HG03460 (cell line): ENCODE data around the gene TNFRSF1A.

Source experiments
- ATAC-seq: cut with Tn5 transposase; IDR thresholded peaks from one replicate; pipeline ENCODE4 v1.9.1; 2021; ENCODE audit not compliant: unreplicated experiment

Gene TNFRSF1A

DNA sequence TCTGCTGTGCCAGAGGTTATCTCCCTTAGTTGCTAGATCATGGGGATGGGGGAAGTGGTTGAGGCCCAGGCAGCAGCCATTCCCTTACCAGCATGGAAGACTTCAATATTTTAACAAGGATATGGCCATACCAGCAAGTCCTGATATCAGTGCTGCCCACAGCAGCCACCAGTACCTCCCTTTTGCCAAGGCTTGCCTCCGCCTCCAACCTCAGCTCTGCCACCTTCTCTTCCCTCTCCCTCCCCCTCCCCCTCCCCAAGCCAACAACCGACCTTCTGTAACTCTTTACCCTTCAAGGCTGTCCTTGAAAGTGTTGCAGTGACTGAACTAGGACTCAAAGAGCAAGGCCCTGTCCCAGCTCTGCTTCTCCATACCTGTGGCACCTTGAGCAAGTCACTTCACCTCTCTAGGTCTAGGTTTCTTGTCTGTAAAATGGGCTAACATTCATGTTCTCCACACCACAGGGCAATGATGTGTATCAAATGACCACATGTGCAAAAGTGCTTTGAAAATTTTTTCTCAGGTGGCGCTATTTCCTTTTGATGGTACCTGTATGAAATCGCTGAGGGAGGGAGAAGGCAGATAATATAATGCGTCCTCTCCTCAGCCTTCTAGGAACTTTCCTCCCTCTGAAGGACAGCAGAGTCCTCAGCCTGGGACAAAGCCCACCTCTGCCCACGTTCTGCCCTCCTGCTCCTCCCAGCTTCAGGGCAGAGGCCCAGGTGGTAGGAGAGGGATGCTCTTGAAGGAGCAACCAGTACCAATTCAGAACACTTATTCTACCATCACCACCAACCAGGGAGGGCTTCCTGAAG is 16.7 kb downstream of the TNFRSF1A start:
- ATAC-seq: no peak

DNA sequence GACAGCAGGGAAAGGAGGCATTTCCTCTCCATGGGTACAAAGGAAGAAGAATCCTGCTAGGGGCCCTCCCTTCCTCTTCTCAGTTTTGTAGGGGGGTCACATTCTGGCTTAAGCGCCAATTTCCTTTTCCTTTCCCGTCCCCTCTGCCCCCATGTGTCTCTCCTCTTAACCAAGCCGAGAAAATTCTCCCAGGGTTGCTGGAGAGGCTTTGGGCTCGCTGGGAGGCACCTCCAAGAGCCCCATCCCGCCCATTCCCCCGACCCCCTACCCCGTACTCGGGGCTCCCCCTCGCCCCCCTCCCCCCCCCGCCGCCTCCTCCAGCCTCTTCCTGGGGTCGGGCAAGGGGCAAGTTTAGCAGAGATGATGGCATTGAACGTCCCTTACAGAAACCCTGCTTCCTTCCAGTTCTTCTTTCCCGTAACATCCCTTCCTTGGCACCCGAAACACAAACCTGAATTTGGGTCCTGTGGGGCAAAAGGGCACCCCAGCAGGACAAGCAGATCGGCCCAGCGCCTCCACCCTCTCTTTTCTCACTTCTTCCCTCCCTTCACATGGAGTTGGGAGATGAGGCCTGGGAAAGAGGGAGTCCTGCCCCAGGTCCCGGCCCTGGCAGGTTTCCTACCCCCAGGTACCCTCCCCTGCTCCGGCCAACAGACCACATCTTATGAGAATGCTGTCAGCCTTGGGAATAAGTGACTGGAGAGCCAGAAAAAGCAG is 17.7 kb downstream of the TNFRSF1A start:
- ATAC-seq: no peak

DNA sequence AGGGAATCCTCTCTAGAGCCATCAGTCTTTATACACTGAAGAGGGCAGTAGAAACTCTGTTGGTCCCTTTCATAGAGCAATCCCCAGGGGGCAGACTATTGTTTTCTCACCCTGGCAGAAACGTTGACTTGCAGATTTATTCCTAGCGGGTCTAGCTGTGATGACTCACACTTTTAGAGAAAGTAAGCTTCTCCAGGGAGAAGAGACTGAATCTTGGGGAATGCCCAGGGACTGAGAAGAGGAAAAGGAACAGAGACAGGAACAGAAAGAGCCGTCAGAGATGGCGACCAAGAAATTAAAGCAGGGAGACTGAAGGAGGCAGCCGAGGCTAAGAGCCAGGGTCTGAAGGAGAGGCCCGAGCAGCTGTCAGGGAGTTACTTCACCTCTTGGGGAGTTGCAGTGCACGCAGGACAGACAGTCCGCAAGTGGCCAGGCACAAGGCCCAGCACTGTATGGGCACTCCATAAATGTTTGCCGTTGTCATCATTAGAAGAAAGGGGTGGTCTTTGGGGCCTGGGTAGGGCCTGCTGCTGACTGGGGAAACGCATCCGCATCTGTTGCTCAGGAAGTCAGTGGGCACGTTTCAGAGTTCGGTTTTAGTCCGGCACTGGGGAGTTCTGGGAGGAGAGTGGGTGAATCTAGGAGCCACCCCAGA is 18.4 kb downstream of the TNFRSF1A start:
- peak; percentile 54 for ATAC-seq

DNA sequence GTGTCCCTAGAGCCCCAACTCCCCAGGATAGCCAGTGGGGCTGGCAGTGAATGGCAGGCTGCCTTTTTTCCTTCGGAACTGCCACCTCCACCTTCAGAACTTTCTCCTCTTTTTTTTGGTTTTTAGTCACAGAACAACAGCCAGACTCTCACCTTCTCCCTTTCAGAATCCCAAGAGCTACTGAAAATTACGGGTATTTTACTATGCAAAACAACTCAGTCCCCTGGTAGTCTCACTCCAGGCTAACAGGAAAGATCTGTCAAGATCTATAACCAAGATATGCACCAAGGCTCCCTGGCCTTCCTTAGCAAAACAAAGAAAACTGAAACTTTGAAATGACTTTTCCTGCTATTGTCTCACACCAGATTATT is 18.9 kb downstream of the TNFRSF1A start:
- peak; percentile 16 for ATAC-seq

DNA sequence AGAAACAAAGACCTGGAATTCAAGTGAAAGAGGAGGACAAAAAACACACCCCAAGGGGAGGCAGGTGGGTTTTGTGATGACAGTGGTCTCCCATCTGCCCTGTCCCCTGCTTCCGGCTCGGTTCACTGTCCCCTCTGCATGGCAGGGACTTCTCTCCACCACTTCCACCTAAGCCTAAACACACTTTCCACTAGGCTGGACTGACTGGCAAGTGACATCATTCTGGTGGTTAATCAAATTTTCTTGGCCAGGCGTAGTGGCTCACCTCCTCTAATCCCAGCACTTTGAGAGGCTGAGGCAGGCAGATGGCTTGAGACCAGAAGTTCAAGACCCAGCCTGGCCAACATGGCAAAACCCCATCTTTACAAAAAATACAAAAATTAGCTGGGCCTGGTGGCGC is 19.5 kb downstream of the TNFRSF1A start:
- no peak for ATAC-seq

DNA sequence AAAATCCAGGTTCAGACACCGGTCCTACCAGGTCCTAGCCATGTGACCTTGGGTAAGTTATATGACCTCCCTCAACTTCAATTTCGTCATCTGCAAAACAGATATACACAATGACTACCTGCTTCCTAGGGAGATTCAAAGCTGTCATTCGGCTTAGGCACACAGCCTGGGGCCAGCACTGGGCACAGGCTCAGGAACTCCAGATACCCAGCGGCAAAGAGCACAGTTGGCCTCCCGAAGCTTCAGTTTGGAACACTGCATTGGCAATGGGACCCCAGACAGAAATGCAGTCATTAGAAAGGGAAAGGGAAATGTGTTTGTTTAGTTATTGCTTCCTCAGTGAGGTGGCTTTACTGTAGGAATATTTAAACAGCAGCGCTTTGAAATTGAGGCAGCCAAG is 20.0 kb downstream of the TNFRSF1A start:
- ATAC-seq: no peak

DNA sequence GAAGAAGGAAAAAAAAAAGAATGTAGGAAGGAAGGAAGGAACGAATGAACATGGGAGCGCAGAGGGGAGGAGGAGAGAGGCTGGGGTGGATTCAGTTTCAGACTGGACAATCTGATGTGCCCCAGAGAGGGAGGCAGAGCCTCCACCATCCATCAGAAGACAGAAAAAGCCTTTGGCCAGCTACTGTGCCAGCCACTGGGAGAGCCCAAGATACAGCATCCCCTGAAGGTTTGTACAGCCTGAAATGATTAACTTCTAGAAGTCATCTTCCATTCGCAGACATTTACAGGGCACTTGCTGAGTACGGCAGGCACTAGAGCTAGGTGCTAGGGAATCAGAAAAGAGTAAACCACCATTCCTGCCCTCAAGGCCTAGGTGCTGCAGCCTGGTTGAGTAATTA is 22.4 kb downstream of the TNFRSF1A start:
- ATAC-seq: no peak

DNA sequence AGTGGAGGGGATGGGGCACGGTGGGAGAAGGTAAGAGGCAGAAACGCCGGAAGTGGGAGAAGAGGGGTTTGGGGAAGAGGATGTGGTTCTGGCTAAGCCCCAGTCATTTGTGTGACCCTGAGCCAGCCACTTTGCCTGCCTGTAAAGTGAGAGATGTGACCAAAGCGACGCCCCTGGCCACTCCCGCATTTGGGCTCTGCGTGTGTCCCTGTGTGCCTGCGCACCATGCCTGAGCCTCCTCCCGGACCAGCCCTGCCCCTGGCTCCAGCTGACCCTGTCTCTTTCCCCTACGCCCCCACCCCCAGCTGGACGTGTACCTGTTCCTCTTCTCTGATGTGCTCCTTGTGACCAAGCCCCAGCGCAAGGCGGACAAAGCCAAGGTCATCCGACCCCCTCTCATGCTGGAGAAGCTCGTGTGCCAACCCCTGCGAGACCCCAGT is 23.4 kb downstream of the TNFRSF1A start:
- no peak for ATAC-seq

DNA sequence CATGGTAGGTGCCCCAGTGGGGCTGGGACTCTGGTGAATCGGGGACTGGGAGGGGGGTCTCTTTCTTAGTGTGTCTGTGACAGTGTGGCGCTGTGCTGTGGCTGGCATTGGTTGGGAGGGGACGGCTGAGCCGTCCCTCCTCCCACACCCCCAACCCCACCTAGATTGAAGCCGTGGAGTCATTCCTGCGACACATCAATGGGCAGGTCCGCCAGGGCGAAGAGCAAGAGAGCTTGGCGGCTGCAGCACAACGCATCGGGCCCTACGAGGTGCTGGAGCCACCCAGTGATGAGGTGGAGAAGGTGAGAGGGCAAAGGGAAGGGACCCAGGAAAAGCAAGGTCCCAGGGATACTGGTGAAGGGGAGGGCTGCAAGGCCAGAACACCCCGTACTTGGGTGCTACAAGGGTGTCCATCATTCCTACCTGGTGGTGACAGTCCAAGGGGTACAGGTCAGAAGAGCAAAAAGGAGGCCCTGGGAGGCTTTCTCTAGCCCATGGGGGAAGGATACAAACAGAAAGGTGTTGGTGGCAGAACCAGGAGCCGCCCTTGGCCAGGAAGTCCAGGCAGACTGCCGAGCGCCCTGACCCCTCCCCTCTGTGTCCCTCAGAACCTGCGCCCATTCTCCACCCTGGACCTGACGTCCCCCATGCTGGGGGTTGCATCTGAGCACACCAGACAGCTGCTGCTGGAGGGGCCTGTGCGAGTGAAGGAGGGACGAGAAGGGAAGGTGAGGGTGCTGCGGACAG is 24.0 kb downstream of the TNFRSF1A start:
- no peak for ATAC-seq

DNA sequence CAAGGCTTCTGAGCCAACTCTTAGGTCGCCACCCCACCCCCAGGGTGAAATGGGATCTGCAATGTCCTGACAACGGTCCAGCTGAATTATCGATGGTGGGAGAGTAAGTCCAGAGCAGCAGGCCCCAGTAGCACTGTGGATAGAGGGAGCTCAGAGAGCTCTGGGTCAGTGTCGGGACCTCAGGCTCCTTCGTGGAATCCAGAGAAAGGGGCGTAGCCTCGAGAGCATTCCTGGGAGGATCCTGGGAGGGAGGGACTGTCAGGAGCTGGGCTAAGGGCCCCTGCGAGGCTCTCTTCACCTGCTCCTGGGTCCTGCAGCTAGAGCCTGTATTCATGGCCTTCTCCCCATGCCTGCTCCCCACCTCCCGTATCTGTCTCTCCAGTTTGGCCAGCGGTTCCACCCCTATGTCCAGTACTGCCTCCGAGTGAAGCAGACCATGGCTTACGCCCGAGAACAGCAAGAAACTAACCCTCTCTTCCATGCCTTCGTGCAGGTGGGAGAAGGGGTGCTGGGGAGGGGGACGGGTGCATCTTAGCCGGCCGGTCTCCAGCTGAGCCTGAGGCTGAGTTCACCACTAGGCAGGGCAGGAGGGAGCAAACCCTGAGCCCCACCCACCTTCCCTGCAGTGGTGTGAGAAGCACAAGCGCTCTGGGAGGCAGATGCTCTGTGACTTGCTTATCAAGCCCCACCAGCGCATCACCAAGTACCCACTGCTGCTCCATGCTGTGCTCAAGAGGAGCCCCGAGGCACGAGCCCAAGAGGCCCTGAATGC is 24.8 kb downstream of the TNFRSF1A start:
- ATAC-seq: no peak

DNA sequence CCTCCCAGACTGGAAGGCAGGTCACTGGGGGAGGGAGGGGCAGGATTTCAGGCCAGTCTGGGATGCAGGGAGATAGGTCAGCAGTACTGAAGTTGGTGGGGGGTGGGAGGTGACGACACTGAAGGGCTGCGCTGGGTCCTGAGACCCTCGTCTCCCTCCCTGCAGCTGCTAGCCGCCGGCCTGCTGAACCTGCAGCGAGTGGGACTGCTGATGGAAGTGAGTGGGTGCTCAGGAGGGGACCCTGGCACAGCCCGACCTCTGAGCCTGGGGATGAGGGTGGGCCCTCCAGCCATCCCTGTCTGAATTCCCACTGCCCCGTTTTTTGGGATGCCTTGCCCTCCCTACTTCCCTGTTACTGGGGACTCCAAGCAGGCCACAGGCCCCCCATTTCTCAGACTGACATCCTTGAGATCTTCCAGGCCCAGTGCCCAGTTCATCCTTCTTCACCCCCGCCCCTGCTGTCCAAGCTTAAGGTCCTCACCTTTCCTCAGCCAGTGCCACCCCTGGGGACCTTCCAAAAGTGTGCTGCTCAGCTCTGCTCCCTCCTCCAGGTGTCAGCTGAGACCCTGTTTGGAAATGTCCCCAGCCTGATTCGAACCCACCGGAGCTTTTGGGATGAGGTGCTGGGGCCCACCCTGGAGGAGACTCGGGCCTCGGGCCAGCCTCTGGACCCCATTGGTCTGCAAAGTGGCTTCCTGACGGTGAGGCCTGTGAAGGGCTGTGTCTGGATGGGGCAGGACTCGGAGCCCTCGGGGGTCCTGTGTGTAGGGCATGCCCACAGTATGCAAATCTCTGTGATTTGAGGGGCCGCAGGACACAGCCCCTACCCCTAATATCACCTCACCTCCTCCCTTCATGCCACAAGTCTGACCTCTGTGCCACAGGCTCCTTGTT is 25.9 kb downstream of the TNFRSF1A start:
- ATAC-seq: no peak

DNA sequence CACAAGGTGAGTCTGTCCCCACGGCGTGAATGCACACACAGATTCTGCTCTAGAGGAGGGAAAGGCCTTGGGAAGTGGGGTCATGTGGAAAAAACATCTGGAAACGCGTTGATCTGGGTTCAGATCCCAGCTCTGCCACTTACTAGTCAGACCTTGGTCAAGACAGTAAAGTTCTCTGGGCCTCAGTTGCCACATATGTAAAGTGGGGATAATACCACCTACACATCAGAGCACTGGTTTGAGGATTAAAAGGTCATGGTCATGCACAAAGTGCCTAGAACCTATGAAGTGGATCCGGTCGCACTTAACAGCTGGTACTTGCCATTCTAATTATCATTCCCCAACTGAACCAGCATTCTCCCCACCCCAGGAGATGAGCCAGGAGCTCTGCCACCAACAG is 26.7 kb downstream of the TNFRSF1A start:
- ATAC-seq: no peak

DNA sequence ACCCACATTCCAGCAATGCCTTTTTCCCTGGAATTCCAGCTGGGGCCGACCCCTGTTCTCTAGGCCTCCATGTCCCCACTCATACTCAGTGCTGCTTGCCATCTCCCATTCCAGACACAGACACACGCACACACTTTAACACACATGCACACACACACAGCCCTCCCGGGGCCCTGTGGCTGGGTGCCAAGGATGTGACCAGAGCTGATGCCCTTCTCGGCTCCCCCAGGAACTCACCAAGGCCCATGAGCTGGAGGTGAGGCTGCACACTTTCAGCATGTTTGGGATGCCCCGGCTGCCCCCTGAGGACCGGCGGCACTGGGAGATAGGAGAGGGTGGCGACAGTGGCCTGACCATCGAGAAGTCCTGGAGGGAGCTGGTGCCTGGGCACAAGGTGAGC is 27.1 kb downstream of the TNFRSF1A start:
- ATAC-seq: no peak

DNA sequence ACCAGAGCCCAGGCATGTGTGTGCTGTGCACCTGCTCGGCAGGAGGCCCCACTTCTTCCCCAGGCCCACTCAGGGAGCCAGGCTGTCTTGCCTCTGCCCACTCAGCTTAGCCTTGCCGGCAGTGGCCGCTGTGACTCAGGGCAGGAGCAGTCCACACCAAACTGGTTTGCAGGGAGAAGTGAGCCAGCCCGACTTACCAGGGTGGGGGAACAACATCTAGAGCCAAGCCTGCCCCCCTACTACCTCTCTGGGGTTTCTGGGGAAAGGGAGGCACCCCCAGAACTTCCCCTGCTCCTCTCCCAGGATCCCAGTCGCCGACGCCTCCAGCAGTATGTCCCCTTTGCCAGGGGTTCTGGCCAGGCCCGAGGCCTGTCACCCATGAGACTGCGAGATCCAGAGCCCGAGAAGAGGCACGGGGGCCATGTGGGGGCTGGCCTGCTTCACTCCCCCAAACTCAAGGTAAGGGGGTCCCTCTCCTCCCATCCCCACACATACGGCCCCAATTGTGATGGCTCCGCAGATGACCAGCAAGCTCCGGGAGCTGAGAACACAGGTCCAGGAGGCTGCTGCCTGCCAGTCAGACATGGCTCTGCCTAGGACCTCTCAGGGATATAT is 28.4 kb downstream of the TNFRSF1A start:
- no peak for ATAC-seq

DNA sequence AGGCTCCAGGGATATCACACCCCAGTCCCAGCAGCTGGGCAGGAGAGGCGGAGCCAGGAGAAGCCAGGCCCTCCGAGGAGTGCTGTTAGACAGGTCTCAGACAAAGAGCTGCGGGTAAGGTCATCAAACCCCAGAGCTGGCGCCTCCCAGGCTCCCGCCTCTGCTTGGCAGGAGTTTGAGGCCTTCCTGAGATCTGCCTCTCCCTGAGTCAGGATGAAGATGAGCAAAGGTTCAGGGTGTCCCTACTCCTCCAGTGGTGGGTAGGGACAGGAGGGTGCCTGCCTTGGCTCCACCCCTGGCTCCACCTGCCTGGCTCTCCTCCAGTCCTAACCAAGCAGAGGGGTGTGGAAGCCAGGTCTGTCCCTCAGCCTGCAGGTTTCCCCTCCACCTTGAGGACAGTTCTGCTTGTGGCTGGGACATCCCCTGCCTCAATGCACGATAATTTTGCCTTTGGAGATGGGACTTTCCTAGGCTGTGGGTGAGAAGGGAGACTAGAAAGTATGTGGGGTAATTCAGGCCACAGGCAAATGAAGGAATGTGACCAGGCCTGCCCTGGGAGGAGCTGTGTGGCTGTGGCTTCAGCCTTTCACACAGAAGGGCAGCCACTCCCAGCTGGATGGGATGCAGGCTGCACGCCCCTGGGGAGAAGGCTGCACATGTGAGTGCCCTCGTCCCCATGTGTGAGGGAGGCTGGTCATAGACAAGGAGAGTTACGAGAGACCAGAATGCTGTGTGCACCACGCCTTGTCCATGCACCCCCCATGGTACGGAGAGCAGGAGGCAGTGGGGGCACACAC is 29.1 kb downstream of the TNFRSF1A start:
- peak; percentile 72 for ATAC-seq

DNA sequence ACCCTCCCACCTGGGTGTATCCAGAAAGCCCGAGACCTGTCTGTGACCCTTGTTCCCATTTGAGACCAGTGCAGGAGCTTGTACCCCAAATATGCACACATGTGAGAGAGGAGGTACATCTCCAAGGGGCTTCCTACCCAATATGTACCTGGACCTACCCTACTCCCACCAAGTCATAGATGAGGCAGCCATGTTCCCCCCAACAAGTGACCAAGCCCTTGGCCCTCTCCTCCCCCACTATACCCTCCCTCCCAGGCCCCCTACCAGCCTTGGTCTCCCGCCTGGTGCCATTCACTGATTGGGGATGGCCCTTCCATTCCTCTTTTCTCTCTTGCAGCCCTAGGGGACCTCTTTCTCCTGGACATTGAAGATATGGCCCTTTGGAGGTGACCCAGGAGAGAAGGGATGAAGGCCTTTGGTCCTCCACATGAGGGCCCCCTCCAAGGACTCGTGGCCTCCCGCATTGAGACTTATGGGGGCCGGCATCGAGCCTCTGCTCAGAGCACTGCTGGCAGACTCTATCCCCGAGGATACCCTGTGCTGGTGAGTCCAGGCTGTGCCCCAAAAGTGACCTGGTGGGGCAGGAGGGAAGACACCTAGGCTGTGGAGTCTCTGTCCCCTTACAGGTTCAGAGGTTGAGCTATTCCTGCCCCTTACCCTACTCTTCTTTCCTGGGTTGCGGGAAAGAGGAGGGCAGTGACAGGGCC is 29.9 kb downstream of the TNFRSF1A start:
- ATAC-seq: no peak

DNA sequence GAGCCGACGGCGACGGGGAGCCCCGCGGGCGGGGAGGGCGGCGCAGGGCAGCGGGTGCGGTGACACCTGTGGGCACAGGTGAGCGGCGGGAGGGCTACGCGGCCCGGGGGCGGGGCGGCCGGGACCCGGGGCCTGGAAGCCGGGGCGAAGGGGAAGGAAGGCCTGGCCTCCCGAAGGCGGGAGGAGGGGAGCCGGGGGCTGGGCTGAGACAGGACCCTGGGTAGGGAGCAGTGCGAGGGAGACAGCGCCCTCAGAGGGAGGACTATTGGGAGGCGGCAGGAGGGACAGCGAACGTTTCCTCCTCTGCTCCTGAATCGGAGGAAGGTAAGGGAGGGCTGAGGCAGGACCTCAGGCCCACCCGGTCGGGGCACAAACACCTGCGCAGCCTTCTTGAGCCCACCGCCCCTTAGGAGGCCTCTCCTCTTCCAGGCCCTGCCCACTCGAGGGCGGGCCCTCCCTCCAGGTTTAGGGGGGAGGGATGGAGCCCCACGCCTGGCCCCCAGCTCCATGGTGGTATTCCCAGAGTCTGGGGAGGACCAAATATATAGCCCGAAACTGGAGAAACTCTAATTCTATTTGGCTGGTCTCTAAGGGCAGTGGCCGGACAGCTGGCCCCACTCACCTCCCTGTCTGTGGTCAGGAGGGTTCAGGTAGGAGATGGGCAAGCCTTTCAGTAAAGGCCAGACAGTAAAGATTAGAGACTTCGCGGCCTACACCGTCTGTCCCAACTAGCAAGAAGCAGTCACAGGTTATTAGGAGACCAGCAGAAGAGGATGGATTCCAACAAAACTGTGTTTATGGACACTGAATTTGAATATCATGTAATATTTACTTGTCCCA is 30.9 kb downstream of the TNFRSF1A start:
- ATAC-seq: no peak
